ENCODE results near the gene KIF26B.

KIF26B gene

DNA sequence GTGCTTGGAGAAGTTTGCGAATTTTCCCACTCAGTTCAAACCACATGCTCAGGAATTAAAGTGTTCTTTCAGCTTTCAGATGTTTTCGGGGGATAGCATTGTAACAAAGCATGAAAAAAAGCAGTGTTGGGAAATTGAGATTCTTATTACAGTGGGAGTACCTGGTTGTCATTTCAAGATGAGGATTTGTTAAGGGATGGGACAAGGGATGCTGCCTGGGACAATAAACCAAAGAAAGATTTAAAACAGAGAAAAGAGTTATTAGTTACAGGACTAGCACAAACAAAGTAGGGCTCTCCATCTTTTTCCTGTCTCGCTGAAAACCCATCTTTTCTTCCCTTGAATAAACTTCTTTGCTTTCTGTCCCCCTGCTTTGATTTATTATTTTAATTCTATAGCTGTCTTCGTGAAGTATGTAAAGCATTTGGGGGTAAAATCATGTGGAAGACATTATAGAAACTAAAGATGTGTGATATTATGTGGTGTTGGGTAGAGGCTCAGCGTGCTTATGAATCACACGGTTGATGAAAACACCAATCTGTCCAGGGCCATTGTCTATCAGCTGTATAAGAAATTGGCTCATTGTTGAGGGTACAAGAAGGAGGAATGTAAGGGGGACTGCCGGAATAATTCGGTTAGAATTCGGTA lies 277.6 kb downstream of the KIF26B start:
- peak; percentile 84 for DNase-seq

DNA sequence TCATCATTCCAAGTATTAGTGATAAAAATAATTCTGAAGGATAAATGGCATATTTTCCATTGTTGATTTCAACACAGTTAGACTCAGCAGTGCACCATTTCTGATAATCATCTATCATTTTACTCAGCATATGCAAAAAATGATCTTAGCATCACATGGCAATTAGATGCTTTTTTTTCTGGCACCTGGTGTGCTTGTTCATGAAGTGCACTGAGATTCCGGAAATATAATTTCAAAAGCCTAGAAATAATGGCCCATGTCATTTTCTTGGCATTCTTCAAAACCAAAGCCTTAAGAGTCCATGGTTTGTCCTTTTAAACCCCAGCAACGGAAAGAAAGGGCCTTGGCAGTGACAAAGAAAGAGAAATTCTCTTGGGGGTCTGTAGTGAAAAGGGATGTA lies 278.8 kb downstream of the KIF26B start:
- DNase-seq: peak; percentile 43

DNA sequence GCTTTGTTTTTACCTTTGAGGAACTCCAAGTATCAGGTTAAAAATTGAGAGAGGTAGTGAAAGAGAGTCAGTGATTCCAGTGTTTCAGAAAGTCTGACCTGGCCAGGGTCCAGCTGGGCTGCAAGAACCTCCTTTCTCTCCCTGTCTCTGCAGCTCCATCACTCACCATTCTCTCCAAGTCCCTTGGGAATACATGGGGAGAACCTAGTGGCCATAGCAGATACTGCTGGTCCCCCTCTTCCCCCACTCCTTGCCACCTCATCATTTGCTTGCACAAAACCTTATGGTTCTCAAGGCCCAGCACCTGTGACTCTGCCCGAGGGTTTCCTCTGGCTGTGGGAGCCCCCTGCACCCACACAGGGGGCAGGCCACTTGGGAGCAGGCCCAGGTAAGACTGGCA lies 279.5 kb downstream of the KIF26B start:
- peak; percentile 36 for DNase-seq

- no peak for DNase-seq
Observed at GRCh38 chr1:245436407-245436806, 281.6 kb downstream of the KIF26B start.

- DNase-seq: peak; percentile 59
Observed at GRCh38 chr1:245437369-245438062, 282.7 kb downstream of the KIF26B start.

GRCh38 chr1:245440922-245441321 lies 286.1 kb downstream of the KIF26B start:
- DNase-seq: no peak

GRCh38 chr1:245441689-245442088 lies 286.9 kb downstream of the KIF26B start:
- peak; percentile 77 for DNase-seq

DNA sequence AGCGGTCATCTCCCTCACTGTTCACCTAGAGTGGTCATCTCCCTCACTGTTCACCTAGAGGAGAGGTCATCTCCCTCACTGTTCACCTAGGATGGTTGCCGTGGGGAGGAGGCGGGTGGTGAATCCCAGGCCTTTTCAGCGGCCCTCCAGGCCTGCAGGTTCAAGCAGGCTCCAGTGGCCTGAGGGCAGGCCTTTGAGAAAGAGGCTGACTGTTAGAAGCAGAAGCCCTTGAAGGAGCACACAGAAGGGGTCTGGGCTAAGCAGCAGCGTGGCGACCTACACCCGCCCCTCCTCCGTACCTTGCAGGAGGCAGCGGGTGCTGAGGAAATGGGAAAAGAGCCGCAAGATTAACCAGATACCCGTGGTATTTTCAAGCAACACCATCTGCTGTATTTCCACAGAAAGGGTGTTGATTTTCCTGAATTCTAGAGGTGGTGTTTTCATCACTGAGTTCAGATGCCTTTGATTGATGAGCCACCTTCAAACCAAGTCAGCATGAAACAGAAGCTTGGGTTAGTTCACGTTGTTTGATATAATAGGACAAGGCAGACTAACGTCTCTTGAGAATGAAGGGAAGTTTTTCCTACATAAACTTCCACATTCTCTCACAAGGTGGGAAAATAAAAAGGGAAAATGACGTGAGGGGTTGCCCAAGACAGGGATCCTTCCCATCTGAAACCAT lies 289.5 kb downstream of the KIF26B start:
- DNase-seq: peak; percentile 72

GRCh38 chr1:245444945-245445344 lies 290.2 kb downstream of the KIF26B start:
- peak; percentile 84 for DNase-seq

- DNase-seq: no peak
Observed at GRCh38 chr1:245448531-245448930, 293.7 kb downstream of the KIF26B start.

- peak; percentile 69 for DNase-seq
Observed at GRCh38 chr1:245448975-245449431, 294.2 kb downstream of the KIF26B start.

GRCh38 chr1:245453541-245453940 lies 298.8 kb downstream of the KIF26B start:
- DNase-seq: no peak

- DNase-seq: no peak
Observed at GRCh38 chr1:245454051-245454450, 299.3 kb downstream of the KIF26B start.

- no peak for DNase-seq
Observed at GRCh38 chr1:245457562-245457961, 302.8 kb downstream of the KIF26B start.

- DNase-seq: peak; percentile 67
Observed at GRCh38 chr1:245458234-245458633, 303.4 kb downstream of the KIF26B start.

DNA sequence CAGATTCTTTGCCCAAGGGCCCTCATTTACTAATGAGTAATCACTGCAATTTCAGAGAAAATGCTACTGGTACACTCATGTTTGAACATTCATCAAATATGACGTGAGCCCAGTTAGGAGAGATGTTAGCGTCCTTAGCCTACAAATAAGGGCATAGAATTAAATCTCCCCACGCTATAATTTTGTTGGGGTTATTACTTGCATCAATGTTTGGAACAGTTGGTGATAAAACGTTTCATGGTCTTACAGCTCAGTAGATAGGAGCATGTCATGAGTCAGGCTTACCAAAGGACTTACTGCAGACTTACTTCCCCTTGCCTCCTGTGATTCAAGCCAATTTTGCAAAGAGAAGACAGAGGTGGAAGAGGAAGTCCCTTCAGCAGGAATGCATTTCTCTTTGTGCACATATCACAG lies 304.0 kb downstream of the KIF26B start:
- DNase-seq: peak; percentile 67

GRCh38 chr1:245459621-245460020 lies 304.8 kb downstream of the KIF26B start:
- no peak for DNase-seq

GRCh38 chr1:245461681-245462080 lies 306.9 kb downstream of the KIF26B start:
- no peak for DNase-seq

GRCh38 chr1:245462161-245462560 lies 307.4 kb downstream of the KIF26B start:
- no peak for DNase-seq

- no peak for DNase-seq
Observed at GRCh38 chr1:245463392-245464165, 308.8 kb downstream of the KIF26B start.

DNA sequence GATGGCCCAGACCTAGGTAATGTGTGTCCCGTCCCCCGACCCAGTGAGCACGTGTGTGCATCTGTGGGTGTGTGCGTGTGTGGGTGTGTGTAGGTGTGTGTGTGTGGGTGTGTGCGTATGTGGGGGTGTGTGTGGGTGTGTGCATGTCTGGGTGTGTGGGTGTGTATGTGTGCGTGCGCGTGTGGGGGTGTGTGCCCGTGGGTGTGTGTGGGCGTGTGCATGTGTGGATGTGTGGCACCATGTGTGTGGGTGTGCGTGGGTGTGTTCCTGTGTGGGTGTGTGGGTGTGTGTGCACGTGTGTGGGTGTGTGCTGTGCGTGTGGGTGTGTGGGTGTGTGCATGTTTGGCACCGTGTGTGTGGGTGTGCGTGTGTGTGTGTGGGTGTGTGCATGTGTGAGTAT lies 309.5 kb downstream of the KIF26B start:
- DNase-seq: no peak

DNA sequence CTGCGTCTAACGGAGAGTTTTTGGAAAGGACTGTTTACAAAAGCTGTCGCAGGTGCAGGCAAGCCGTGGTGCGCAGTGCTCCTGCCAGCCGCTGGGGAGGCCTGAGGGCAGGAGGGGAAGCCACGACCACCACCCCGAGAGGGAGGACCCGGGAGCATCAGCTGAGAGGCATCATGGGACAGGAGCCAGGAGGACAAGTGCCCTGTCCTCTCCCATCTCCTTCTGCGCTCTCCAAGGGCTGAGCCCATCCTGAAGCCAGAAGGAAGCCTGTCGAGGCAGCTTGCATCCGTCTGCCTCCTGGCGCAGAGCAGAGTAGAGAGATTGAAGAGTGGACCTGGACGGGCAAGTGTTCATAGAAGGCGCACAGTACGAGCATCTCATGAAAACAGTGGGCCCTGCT lies 310.9 kb downstream of the KIF26B start:
- DNase-seq: no peak

DNA sequence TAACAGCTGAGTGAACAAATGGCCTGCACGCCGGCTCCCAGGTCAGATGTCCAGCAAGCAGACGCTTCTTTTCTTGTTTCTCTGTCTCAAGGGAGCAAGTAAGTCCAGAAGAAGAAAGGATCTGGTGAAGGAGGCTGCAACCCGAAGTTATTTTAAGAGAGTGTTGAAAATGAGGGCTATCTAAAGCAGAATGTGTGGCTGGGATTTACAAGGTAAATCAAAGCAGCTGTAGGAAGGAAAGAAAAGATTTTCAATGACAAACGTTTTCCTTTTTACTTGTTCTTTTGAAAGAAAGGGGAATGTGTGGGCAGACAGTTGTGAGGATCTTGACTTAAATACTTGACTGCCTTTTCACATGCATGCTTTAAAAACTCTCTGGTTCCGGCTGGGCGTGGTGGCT lies 311.5 kb downstream of the KIF26B start:
- no peak for DNase-seq
